ENCODE results near the gene ZNF516.

The ZNF516 gene

DNA sequence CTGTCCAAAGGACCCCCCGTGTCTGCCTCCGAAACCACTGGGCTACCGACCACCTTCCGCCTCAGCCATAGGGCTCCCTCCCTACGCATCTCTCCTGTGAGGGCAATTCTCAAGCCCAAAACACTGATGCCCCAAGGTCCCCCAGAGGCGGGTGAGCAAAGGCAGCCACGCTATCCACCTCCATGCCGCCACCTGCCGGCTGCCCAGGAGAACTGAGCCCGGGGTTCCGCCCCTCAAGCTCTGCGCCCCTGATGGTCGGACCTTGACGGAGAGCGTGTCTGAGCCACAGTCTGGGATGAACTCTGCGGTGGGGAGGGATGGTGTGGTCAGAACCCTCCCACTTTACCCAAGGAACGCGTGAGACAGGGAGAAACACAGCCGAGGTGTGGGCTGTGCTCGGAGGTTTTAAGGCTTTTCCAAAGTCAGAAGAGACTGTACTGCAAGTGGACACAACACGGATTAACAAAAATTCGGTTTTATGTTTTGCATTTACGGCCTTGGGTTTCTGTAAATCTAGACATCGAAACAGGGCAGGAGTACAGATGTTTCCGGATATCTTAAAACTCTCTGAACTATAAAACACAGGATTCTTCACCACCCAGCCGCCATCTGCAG, 114.1 kb downstream of the ZNF516 start:
- in situ Hi-C loops (cut with MboI; ENCODE audit: low sequenced_read_pairs, unreplicated experiment): no loop called here
- no peak for DNase-seq (ENCODE audit: low spot score)
- TF ChIP-seq CTCF (IDR thresholded peaks at IDR 0.05; ENCODE audit: borderline replicate concordance, control extremely low read depth, extremely low read depth, insufficient read depth, missing control alignments): peak; percentile 10

DNA sequence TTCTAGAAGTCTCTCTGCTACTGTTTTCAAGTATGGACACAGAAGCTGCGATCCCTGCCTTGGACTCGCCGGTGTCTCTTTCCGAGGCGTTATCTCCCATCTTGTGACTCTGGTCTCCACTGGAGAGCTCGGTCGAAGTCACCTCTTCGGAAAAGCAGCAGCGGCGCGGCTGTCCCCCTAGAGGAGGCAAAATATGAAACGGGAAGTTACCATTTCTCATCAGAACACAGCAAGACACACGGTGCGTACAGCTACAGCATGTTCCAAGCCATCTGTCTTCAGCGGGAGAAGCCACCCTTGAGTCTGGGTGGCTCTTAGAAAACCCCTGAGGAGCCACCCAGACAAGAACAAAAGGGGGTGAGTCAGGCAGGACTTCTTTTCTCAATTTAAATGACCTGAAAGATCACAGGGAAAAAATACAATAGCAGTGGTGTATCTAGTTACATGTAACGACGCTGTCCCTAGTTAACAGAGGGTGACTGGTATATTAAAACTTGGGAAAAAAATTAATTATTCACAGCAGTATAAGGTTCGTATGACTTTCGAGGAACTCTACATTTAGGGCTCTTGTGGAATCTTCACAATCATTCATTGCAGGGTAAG, 114.8 kb downstream of the ZNF516 start:
- in situ Hi-C loops (cut with MboI; ENCODE audit: low sequenced_read_pairs, unreplicated experiment): no loop called here
- no peak for DNase-seq (ENCODE audit: low spot score)
- TF ChIP-seq CTCF (IDR thresholded peaks at IDR 0.05; ENCODE audit: borderline replicate concordance, control extremely low read depth, extremely low read depth, insufficient read depth, missing control alignments): no peak

GRCh38 chr18:76379226-76380126, 115.6 kb downstream of the ZNF516 start:
- no peak for TF ChIP-seq CTCF (IDR thresholded peaks at IDR 0.05; ENCODE audit: borderline replicate concordance, control extremely low read depth, extremely low read depth, insufficient read depth, missing control alignments)
- in situ Hi-C loops (cut with MboI; ENCODE audit: low sequenced_read_pairs, unreplicated experiment): no loop called here
- DNase-seq (ENCODE audit: low spot score): no peak

DNA sequence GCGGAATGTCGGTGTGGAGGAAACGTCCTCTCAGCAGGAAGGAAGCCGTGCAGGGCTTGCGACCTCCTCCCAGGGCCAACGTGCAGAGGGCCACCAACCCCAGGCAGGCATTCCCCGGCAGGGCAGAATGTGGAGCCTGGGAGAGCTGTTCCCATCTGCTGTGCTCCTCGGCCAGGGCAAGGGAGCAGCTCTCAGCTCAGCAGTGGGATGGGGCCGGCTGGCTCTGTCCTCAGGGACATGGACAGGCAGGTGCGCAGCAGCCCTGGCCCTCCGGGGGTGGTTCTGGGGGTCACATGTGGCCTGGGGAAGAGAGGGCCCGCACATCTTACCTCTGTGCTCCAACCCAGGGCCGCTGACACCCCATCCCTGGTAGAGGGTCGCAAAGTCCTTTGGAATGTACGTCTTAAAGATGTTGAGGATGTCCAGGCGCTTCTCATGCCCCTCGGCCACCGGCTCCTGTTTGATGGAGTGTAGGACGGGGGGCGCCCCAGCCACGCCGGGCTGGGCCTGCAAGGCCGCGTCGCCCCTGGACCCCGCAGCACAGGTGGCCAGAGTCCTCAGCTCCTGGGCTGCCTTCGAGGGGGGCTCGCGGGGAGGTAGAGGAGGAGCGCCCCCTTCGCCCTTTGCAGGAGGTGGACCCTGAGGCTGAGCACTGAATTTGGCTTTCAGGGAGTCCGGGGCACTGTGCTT, 116.4 kb downstream of the ZNF516 start:
- no peak for TF ChIP-seq CTCF (IDR thresholded peaks at IDR 0.05; ENCODE audit: borderline replicate concordance, control extremely low read depth, extremely low read depth, insufficient read depth, missing control alignments)
- in situ Hi-C loops (cut with MboI; ENCODE audit: low sequenced_read_pairs, unreplicated experiment): no loop called here

GRCh38 chr18:76377359-76377756, 117.7 kb downstream of the ZNF516 start:
- no peak for DNase-seq (ENCODE audit: low spot score)
- in situ Hi-C loops (cut with MboI; ENCODE audit: low sequenced_read_pairs, unreplicated experiment): no loop called here
- TF ChIP-seq CTCF (IDR thresholded peaks at IDR 0.05; ENCODE audit: borderline replicate concordance, control extremely low read depth, extremely low read depth, insufficient read depth, missing control alignments): no peak

More for the DNA sequence above, 116.4 kb downstream of the ZNF516 start:
- no peak for DNase-seq (ENCODE audit: low spot score)

DNA sequence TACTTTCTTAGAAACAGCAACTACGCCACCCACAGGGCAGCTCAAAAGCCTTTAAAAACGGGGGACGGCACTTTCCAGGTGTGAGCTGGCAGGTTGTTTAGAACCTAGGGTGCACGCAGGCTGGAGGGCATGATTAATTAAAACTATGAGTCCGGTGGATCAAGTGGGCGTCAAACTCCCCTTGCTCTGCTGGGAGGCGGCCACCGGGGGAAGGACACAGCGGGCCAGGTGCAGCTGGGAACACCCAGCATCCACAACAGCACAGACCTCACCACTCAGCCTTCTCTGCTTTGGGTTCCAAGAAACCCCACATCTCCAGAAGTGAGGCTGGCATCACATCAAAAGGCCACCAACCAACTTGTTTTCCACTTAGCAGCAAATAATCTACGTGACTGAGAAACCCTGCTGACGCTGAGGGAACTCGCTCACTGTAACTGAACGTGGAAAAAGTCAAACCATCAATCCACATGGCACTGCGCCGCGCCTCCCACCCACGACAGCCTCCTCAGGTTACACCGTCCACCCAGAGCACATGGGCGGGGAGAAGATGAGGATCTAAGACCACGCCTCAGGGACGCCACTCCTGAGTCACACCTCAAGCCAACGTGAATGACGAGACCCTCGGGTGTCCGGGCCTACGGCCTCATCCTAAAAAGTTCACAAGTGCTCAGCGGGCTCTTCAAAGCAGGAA, 118.2 kb downstream of the ZNF516 start:
- DNase-seq (ENCODE audit: low spot score): no peak
- no peak for TF ChIP-seq CTCF (IDR thresholded peaks at IDR 0.05; ENCODE audit: borderline replicate concordance, control extremely low read depth, extremely low read depth, insufficient read depth, missing control alignments)
- in situ Hi-C loops (cut with MboI; ENCODE audit: low sequenced_read_pairs, unreplicated experiment): no loop called here
